K562 (cell line): ENCODE data around the gene TNPO2. TPM values are rescaled to one million over a fixed set of nuclear protein-coding genes. Genes with fewer than 3 reads are reported as not detected.

Source experiments
- CEBPG ChIP-seq, 3 experiments: fragments of 200-800 bp in 1 of 3; sonication (Bioruptor generic) in 1 of 3; sonication (generic) in 1 of 3; formaldehyde crosslinking in 1 of 3; IDR thresholded peaks in 2 of 3; conservative IDR thresholded peaks in 1 of 3; 2 replicates each; pipeline versions ENCODE4 v1.6.1 to v1.8.0; 2016 to 2022; ENCODE audit warnings: missing compliant biosample characterization in 2 of 3, missing genetic modification characterization in 2 of 3, mild to moderate bottlenecking in 1 of 3, missing genetic modification reagents in 1 of 3
- GATAD2B ChIP-seq: fragments of 450-650 bp; IDR thresholded peaks from 2 replicates; pipeline ENCODE4 v1.6.1; 2017; ENCODE audit warnings: mild to moderate bottlenecking, borderline replicate concordance
- KDM5B ChIP-seq: fragments of 200-600 bp; sonication (generic); IDR thresholded peaks from 2 replicates; pipeline ENCODE4 v1.6.1; 2012; ENCODE audit warnings: low read depth, mild to moderate bottlenecking, moderate library complexity, low read length, control low read depth, inconsistent platforms; ENCODE audit not compliant: insufficient replicate concordance
- MYNN ChIP-seq, 2 experiments: sonication (generic); formaldehyde crosslinking in 1 of 2; IDR thresholded peaks; 2 replicates each; pipeline versions ENCODE4 v1.5.0 to v1.6.1; 2016 to 2020; ENCODE audit warnings: antibody characterized with exemption in 1 of 2, missing genetic modification reagents in 1 of 2
- NR2F6 ChIP-seq: fragments of 450-650 bp; formaldehyde crosslinking; IDR thresholded peaks from 2 replicates; pipeline ENCODE4 v1.4.0; 2020; ENCODE audit warnings: mild to moderate bottlenecking
- polyA plus RNA-seq, 8 experiments: library from polyadenylated mRNA; depleted of rRNA in 4 of 8; stranded (reverse) in 5 of 8; unstranded in 3 of 8; fragments of >200 nt; fragmentation: Nextera tagmentation in 2 of 8; fragmentation: Illumina TruSeq in 1 of 8; extraction: Ambion mirVana in 2 of 8; extraction: Trizol in 1 of 8; gene quantifications; 2 replicates each; pipeline versions ENCODE4 v1.2.1 to v1.2.3, GENCODE V29; 2011 to 2014; ENCODE audit warnings: inconsistent platforms in 1 of 8, missing spikeins in 1 of 8
- total RNA-seq, 7 experiments: library from RNA; depleted of rRNA in 6 of 7; stranded (reverse); fragments of >200 nt in 6 of 7; fragmentation: Illumina TruSeq in 2 of 7; extraction: Trizol in 2 of 7; gene quantifications; 2 replicates each; pipeline versions ENCODE4 v1.2.1 to v1.2.3, GENCODE V29; 2011 to 2021; ENCODE audit warnings: low replicate concordance in 1 of 7
- TF ChIP-seq, protein P1 (sequence below): IDR thresholded peaks from 3 replicates; pipeline ENCODE4 v1.6.1; 2011; ENCODE audit warnings: borderline replicate concordance, mild to moderate bottlenecking; ENCODE audit not compliant: insufficient read length, insufficient read depth
- TF ChIP-seq, protein P2 (sequence below): sonication (generic); formaldehyde crosslinking; IDR thresholded peaks from 2 replicates; pipeline ENCODE4 v1.8.0; 2023; ENCODE audit warnings: mild to moderate bottlenecking, missing genetic modification reagents
- TF ChIP-seq, protein P3 (sequence below): fragments of 250-450 bp; sonication (Bioruptor Pico); IDR thresholded peaks from 2 replicates; pipeline ENCODE4 v1.5.0; 2021; ENCODE audit warnings: mild to moderate bottlenecking, moderate library complexity

Gene TNPO2
- total and polyA plus RNA-seq, 9 of the 15 experiments (the other 6 are each of a cell fraction or from before 2014, with no cell fraction given), result 6.0 to 126 (median 53.8) TPM

DNA sequence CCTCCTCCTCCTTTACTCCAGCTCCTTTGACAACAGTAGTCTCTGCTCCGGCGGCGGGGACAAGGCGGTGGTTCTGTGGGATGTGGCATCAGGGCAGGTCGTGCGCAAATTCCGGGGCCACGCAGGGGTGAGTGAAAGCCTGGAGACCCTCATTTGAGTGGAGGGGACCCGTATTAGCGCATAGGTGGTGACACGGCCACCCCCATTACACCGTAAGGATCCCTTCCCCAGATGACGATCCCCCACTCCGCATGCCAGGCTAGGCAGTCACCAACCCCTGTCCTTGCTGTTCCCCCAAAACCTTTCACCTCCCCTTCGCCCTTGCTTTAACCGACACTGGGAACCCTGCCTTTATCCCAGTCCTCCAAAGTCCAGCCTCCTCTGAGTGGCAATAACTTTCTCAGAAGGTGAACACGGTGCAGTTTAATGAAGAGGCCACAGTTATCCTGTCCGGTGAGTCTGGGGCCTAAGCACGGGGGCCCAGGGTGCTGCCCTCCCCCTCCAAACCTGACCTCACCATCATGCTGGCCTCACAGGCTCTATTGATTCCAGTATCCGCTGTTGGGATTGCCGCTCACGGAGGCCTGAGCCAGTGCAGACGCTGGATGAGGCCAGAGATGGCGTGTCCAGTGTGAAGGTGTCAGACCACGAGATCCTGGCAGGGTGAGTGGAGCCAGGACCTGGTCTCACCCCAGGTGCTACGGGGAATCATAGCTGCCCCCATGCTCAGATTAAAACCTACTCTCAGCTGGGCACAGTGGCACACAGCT is 53.4 kb downstream of the TNPO2 start (continued):
- TF ChIP-seq, protein P1, sequence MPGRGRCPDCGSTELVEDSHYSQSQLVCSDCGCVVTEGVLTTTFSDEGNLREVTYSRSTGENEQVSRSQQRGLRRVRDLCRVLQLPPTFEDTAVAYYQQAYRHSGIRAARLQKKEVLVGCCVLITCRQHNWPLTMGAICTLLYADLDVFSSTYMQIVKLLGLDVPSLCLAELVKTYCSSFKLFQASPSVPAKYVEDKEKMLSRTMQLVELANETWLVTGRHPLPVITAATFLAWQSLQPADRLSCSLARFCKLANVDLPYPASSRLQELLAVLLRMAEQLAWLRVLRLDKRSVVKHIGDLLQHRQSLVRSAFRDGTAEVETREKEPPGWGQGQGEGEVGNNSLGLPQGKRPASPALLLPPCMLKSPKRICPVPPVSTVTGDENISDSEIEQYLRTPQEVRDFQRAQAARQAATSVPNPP, result no peak
- TF ChIP-seq, protein P2, sequence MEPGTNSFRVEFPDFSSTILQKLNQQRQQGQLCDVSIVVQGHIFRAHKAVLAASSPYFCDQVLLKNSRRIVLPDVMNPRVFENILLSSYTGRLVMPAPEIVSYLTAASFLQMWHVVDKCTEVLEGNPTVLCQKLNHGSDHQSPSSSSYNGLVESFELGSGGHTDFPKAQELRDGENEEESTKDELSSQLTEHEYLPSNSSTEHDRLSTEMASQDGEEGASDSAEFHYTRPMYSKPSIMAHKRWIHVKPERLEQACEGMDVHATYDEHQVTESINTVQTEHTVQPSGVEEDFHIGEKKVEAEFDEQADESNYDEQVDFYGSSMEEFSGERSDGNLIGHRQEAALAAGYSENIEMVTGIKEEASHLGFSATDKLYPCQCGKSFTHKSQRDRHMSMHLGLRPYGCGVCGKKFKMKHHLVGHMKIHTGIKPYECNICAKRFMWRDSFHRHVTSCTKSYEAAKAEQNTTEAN, result no peak
- TF ChIP-seq MYNN (IDR thresholded peaks at IDR 0.05) (peak; percentile 20; the same call in 1 of the 2 replicates), MYNN (CRISPR knock-in tag; IDR thresholded peaks at IDR 0.05) (no peak), NR2F6 (0 out of 2 replicates have a peak, but pooled peaks have one; percentile 52), CEBPG (CRISPR knock-in tag; IDR thresholded peaks at IDR 0.05) (no peak), CEBPG (tag; conservative IDR thresholded peaks at IDR 0.05 in 1 of 2, IDR thresholded peaks at IDR 0.05 in 1 of 2) (no peak), GATAD2B (no peak), KDM5B (peak; percentile 12)
- TF ChIP-seq, protein P3, sequence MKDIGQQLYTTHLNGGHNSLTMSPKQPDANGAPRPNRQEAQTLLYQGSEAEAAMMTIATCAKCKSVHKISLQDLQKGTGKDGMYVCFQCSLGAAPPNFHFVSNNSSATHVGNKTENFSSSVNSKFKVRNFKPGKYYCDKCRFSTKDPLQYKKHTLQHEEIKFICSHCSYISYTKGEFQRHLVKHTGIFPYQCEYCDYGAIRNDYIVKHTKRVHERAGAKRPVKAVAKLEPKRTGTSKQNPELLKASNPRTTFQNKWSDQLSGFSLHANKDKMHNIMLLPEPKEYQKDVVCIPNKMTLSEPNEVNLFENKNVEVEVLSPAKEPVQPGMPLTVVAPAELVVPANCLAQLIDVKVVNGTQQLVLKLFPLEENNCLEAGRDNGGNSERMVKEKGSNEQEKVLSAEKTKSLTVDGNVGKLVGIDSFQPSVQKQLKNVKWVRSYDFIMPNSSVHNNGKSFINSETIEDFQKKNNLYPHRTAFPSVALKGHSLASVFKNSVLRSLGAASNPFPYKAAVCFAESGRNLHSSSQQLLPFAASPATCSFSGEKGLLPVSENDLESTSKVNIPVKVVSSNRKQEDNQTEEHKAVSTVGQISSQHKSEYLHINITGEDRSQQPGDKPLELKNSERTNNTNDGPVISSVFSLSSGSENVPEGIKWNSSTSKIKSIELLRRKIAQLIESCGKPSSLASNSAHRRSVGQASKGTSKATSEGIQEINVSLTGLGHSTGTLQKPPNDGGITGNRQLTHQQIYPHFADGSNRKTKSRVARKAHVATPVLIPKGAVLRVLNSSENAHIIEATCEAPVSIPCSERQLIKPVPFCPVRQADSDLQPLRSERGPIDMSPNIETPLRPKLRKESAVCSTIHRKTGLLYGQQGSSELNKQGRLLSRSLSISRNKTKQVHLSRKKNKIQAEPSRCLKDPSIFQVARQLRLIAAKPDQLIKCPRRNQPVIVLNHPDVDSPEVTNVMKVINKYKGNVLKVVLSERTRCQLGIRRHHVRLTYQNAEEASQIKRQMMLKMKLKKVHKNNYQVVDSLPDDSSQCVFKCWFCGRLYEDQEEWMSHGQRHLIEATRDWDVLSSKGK (CRISPR knock-in tag), result no peak
